Islet precursor cell (in vitro differentiated cells): ENCODE results near the gene DCBLD2.

Source experiments
- DNase-seq: peaks from one replicate; pipeline ENCODE4 v3.0.0-alpha.2; 2018

Gene DCBLD2

GRCh38 chr3:98901392-98902350 lies at the start of gene DCBLD2:
TSS of gene DCBLD2 (minus strand) at chr3:98901695. CDS start at chr3:98901326, 369 bp downstream.
- peak; percentile 100 for DNase-seq

GRCh38 chr3:98945666-98946065 lies 44.2 kb upstream of the DCBLD2 start:
- DNase-seq: no peak

- no peak for DNase-seq
Measured at GRCh38 chr3:98945101-98945524, 43.6 kb upstream of the DCBLD2 start.

- no peak for DNase-seq
Measured at GRCh38 chr3:98930413-98930812, 28.9 kb upstream of the DCBLD2 start.

GRCh38 chr3:98921957-98922356 lies 20.5 kb upstream of the DCBLD2 start:
- DNase-seq: no peak

- no peak for DNase-seq
Measured at GRCh38 chr3:98920166-98920565, 18.7 kb upstream of the DCBLD2 start.

GRCh38 chr3:98918586-98918985 lies 17.1 kb upstream of the DCBLD2 start:
- DNase-seq: no peak

- no peak for DNase-seq
Measured at GRCh38 chr3:98917608-98918007, 16.1 kb upstream of the DCBLD2 start.

- DNase-seq: no peak
Measured at GRCh38 chr3:98914210-98915080, 12.9 kb upstream of the DCBLD2 start.

GRCh38 chr3:98912448-98912847 lies 11.0 kb upstream of the DCBLD2 start:
- DNase-seq: no peak

GRCh38 chr3:98906230-98906629 lies 4.7 kb upstream of the DCBLD2 start:
- no peak for DNase-seq

GRCh38 chr3:98903705-98904481 lies 2.4 kb upstream of the DCBLD2 start:
- DNase-seq: no peak

GRCh38 chr3:98903099-98903498 lies 1.6 kb upstream of the DCBLD2 start:
- no peak for DNase-seq

- DNase-seq: no peak
Measured at GRCh38 chr3:98902351-98902740, 851 bp upstream of the DCBLD2 start.

- DNase-seq: no peak
Measured at GRCh38 chr3:98901119-98901391, 440 bp downstream of the DCBLD2 start.

GRCh38 chr3:98900265-98901118 lies 1.0 kb downstream of the DCBLD2 start:
- DNase-seq: peak; percentile 84

- DNase-seq: no peak
Measured at GRCh38 chr3:98897701-98898100, 3.8 kb downstream of the DCBLD2 start.

- DNase-seq: no peak
Measured at GRCh38 chr3:98894791-98895576, 6.5 kb downstream of the DCBLD2 start.

GRCh38 chr3:98893740-98894139 lies 7.8 kb downstream of the DCBLD2 start:
- peak; percentile 52 for DNase-seq

- DNase-seq: no peak
Measured at GRCh38 chr3:98892263-98892662, 9.2 kb downstream of the DCBLD2 start.
